ENCODE results near the gene PCBP3.

DNA sequence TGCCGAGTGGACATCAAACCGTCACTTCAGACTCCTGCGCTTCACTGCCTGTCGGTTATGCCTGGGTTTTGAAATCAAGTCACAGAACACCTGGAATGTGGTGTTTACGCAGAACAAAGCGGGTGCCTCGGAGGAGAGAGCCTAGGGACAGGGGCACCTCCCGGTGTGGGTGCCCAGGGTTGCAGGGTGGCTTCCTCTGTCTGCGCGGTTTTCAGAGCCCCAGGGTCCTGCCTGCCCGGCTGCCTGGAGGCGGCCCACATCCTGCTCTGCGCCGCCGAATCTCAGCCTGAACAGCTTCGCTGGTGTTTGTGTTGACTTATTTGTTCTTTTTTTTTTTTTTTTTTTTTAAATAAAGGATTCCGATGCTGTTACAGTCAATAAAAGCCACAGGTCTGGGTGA lies 224.6 kb downstream of the PCBP3 start:
- TF ChIP-seq POLR2A (IDR thresholded peaks at IDR 0.05; ENCODE audit: low read depth, low read length) (no peak), POLR2AphosphoS5 (IDR thresholded peaks at IDR 0.05; ENCODE audit: low read depth, low read length) (no peak)
